Ovary (tissue), 9 donors: ENCODE results near the gene RADIL. TPM values are rescaled to one million over a fixed set of nuclear protein-coding genes. Genes with fewer than 3 reads are reported as not detected.
"Not testable (repeated sequence)": the region's sequence is repeated elsewhere in the genome, so short reads cannot be mapped to it uniquely, and the experiment has no call there.

ENCODE experiments used
- DNase-seq, 5 donors: peaks; one replicate each; pipeline ENCODE4 v3.0.0-alpha.2; 2019 to 2020
- H3K27ac ChIP-seq, 2 donors: fragments of 200-600 bp; one replicate each; pipeline versions ENCODE4 v1.5.1 to v1.8.0; 2019 to 2022
- H3K27me3 ChIP-seq: fragments of 200-600 bp; one replicate; pipeline ENCODE4 v1.8.0; 2022
- H3K36me3 ChIP-seq: fragments of 200-600 bp; sonication (generic); one replicate; pipeline ENCODE4 v1.5.1; 2019
- H3K4me1 ChIP-seq: one replicate; pipeline ENCODE4 v1.8.1; 2013; ENCODE audit warnings: mild to moderate bottlenecking, moderate library complexity; ENCODE audit not compliant: insufficient read depth
- H3K4me3 ChIP-seq: fragments of 200-600 bp; sonication (generic); one replicate; pipeline ENCODE4 v1.5.1; 2017
- H3K9me3 ChIP-seq, 2 donors: fragments of 200-600 bp in 1 of 2; sonication (generic) in 1 of 2; one replicate each; pipeline versions ENCODE4 v1.5.1 to v1.8.1; 2013 to 2019; ENCODE audit warnings: mild to moderate bottlenecking in 1 of 2, moderate library complexity in 1 of 2
- CTCF ChIP-seq, 3 donors: fragments of 450-650 bp in 2 of 3; fragments of 200-600 bp in 1 of 3; IDR thresholded peaks; one replicate each; pipeline versions ENCODE4 v1.5.1 to v1.8.0; 2016 to 2022; ENCODE audit warnings: antibody characterized with exemption in 3 of 3, mild to moderate bottlenecking in 1 of 3
- EP300 ChIP-seq: sonication (generic); formaldehyde crosslinking; IDR thresholded peaks from one replicate; pipeline ENCODE4 v1.6.1; 2017; ENCODE audit warnings: antibody characterized with exemption
- POLR2A ChIP-seq: fragments of 450-650 bp; IDR thresholded peaks from one replicate; pipeline ENCODE4 v1.6.1; 2017; ENCODE audit warnings: antibody characterized with exemption, mild to moderate bottlenecking, moderate library complexity
- WGBS, 3 donors: extraction: QIAGEN DNeasy Blood & Tissue Kit in 1 of 3; methylation state at CpG; one replicate each; pipeline versions ENCODE4 v1.1.5 to v1.1.7; 2013 to 2017; 5-methylcytosine and 5-hydroxymethylcytosine counted together
- intact Hi-C, 4 donors: fragments of 100-400 bp; cut with DNase I; formaldehyde crosslinking; loops; one replicate each; pipeline versions ENCODE4 v1.11.0 to v1.15.1; 2022 to 2023
- polyA plus RNA-seq, 2 donors: library from polyadenylated mRNA; stranded (reverse); fragments of 200-250 nt in 1 of 2; fragments of 350-450 nt in 1 of 2; fragmentation: Illumina TruSeq in 1 of 2; extraction: RNeasy Lipid Tissue Mini Kit (QIAGEN cat#74804) in 1 of 2; gene quantifications; one replicate each; pipeline ENCODE4 v1.2.3, GENCODE V29; 2013 to 2014
- total RNA-seq, 7 donors: library from RNA; depleted of rRNA in 2 of 7; stranded (reverse); fragments of >200 nt in 2 of 7; fragmentation: NEBNext Ultra II Directional in 3 of 7; extraction: Animal tissue kit (Norgen Biotek cat#: 25700) in 3 of 7; gene quantifications; one replicate each; pipeline versions ENCODE4 v1.1.0 to v1.2.4, GENCODE V29; 2016 to 2023
- donor health status: DM: no; HTN: no; CAD: no; lungs with moderate emphysema.
- donor health status: DM: no; HTN: no; CAD: no.
- donor health status: Bipolar disorder and iron deficiency.
- donor health status: DM: yes; HTN: yes; CAD: no.
- donor health status: DM: no; HTN: no; CAD: no.
- donor health status: DM: yes; HTN: yes; CAD: no.

Gene RADIL
- total and polyA plus RNA-seq, 9 donors: 0.98 to 5.4 (median 2.4) TPM

GRCh38 chr7:4798706-4799235 is 84.7 kb downstream of the RADIL start:
- intact Hi-C loops: loop anchor here in 1 of 4 donors (5.0 to 10.0 kb wide), 2 partner anchors 84 to 286 kb away; partner anchors contain the start of gene RADIL
- no peaks in the 10 kb centered on the region for H3K27me3 ChIP-seq
- H3K36me3 ChIP-seq: no peaks in the 10 kb centered on the region

GRCh38 chr7:4797858-4798705 is 85.4 kb downstream of the RADIL start:
- TF ChIP-seq CTCF (IDR thresholded peaks at IDR 0.05): peak; percentile 76 to 88 (median 83)
- no peak for TF ChIP-seq POLR2A
- Histone ChIP-seq H3K4me1 (no peaks in the 10 kb centered on the region), H3K27me3 (no peaks in the 10 kb centered on the region), H3K36me3 (no peaks in the 10 kb centered on the region), H3K27ac (no peak overlapping the region), H3K9me3 (no peaks in the 10 kb centered on the region), H3K4me3 (no peak overlapping the region)
- 31 to 38% (median 33%) methylated on average over 37 of the region's 37 CpGs for WGBS, 3 donors
- DNase-seq: peak; percentile 32 to 79 (median 60)
- intact Hi-C loops: loop anchor here in 1 of 4 donors (5.0 to 10.0 kb wide), 2 partner anchors 84 to 287 kb away; partner anchors contain the start of gene RADIL

More at GRCh38 chr7:4798706-4799235, 84.7 kb downstream of the RADIL start:
- H3K9me3 ChIP-seq: no peaks in the 10 kb centered on the region
- H3K27ac ChIP-seq: no peak overlapping the region
- WGBS, 3 donors: 85 to 89% (median 88%) methylated on average over 15 of the region's 15 CpGs
- H3K4me3 ChIP-seq: no peak overlapping the region
- TF ChIP-seq CTCF (IDR thresholded peaks at IDR 0.05) (no peak), EP300 (no peak), POLR2A (no peak)
- peak in 1 of 5 donors; percentile 21 for DNase-seq
- H3K4me1 ChIP-seq: no peaks in the 10 kb centered on the region

GRCh38 chr7:4796453-4796852 is 87.1 kb downstream of the RADIL start:
- intact Hi-C loops: loop anchor here in 1 of 4 donors (5.0 to 10.0 kb wide), 2 partner anchors 86 to 288 kb away; partner anchors contain the start of gene RADIL
- Histone ChIP-seq H3K27ac (no peak overlapping the region), H3K4me3 (no peak overlapping the region), H3K36me3 (no peaks in the 10 kb centered on the region), H3K27me3 (no peaks in the 10 kb centered on the region), H3K9me3 (no peaks in the 10 kb centered on the region), H3K4me1 (peaks cover 1% of the 10 kb centered on the region)
- TF ChIP-seq POLR2A (no peak), EP300 (no peak), CTCF (IDR thresholded peaks at IDR 0.05) (no peak)
- 82 to 92% (median 84%) methylated on average over 9 of the region's 9 CpGs for WGBS, 3 donors
- no peak for DNase-seq

- WGBS, 3 donors: 70 to 82% (median 74%) methylated on average over 24 of the region's 24 CpGs
- Histone ChIP-seq H3K4me3 (no peak overlapping the region), H3K36me3 (no peaks in the 10 kb centered on the region), H3K9me3 (no peaks in the 10 kb centered on the region), H3K4me1 (peaks cover 1% of the 10 kb centered on the region), H3K27me3 (no peaks in the 10 kb centered on the region), H3K27ac (no peak overlapping the region)
- no peak for TF ChIP-seq EP300
- no peak for TF ChIP-seq CTCF (IDR thresholded peaks at IDR 0.05)
- no peak for TF ChIP-seq POLR2A
- no peak for DNase-seq
- intact Hi-C loops: loop anchor here in 2 of 4 donors (5.0 to 10.0 kb wide), 3 partner anchors 88 to 1807 kb away; partner anchors contain the start of gene RADIL (in 2 of the 2)
Observed at GRCh38 chr7:4794591-4795350, 88.7 kb downstream of the RADIL start.

GRCh38 chr7:4794171-4794570 is 89.3 kb downstream of the RADIL start:
- H3K4me3 ChIP-seq: not testable (repeated sequence)
- intact Hi-C loops: loop anchor here in 2 of 4 donors (5.0 to 10.0 kb wide), 3 partner anchors 88 to 1807 kb away; partner anchors contain the start of gene RADIL (in 1 of the 2)
- 78 to 84% (median 84%) methylated on average over 14 of the region's 14 CpGs for WGBS, 3 donors

GRCh38 chr7:4793385-4793993 is 90.0 kb downstream of the RADIL start:
- peak in 1 of 5 donors; percentile 47 for DNase-seq
- intact Hi-C loops: loop anchor here in 2 of 4 donors (5.0 to 10.0 kb wide), 3 partner anchors 89 to 1806 kb away; partner anchors contain the start of gene RADIL (in 1 of the 2)
- not testable (repeated sequence) for H3K36me3 ChIP-seq, H3K27me3 ChIP-seq, H3K27ac ChIP-seq, H3K4me1 ChIP-seq, H3K4me3 ChIP-seq, H3K9me3 ChIP-seq
- 88 to 91% (median 89%) methylated on average over 29 to 30 of the region's 30 CpGs for WGBS, 3 donors

More at GRCh38 chr7:4794171-4794570, 89.3 kb downstream of the RADIL start:
- not testable (repeated sequence) for H3K27ac ChIP-seq, H3K4me1 ChIP-seq, H3K36me3 ChIP-seq, H3K9me3 ChIP-seq, H3K27me3 ChIP-seq, DNase-seq
